Smooth muscle cell (in vitro differentiated cells): ENCODE results near the gene TRIM17. TPM values are rescaled to one million over a fixed set of nuclear protein-coding genes. Genes with fewer than 3 reads are reported as not detected.

Source experiments
- DNase-seq: peaks from one replicate; lab custom pipeline; 2025; ENCODE audit not compliant: unreplicated experiment; lab: John Stamatoyannopoulos, UW
- H2AFZ ChIP-seq: fragments of 200-600 bp; sonication (generic); 2 replicates; pipeline ENCODE4 v1.6.0; 2016; ENCODE audit warnings: antibody characterized with exemption, low read depth, mild to moderate bottlenecking
- H3F3A ChIP-seq: fragments of 200-600 bp; sonication (generic); 2 replicates; pipeline ENCODE4 v1.6.0; 2017; ENCODE audit warnings: antibody characterized with exemption, low read depth
- H3K27ac ChIP-seq: fragments of 200-600 bp; sonication (generic); 2 replicates; pipeline ENCODE4 v1.5.1; 2016; ENCODE audit warnings: low read depth, mild to moderate bottlenecking
- H3K27me3 ChIP-seq: fragments of 200-600 bp; sonication (generic); 2 replicates; pipeline ENCODE4 v1.6.1; 2016; ENCODE audit warnings: low read depth, mild to moderate bottlenecking
- H3K36me3 ChIP-seq: fragments of 200-600 bp; sonication (generic); 2 replicates; pipeline ENCODE4 v1.5.1; 2016; ENCODE audit warnings: low read depth
- H3K4me1 ChIP-seq: fragments of 200-600 bp; sonication (generic); 2 replicates; pipeline ENCODE4 v1.5.1; 2016; ENCODE audit warnings: low read depth
- H3K4me2 ChIP-seq: fragments of 200-600 bp; sonication (generic); 2 replicates; pipeline ENCODE4 v1.6.0; 2016; ENCODE audit warnings: mild to moderate bottlenecking
- H3K4me3 ChIP-seq: fragments of 200-600 bp; sonication (generic); 2 replicates; pipeline ENCODE4 v1.5.1; 2016; ENCODE audit warnings: mild to moderate bottlenecking
- H3K79me2 ChIP-seq: fragments of 200-600 bp; sonication (generic); 2 replicates; pipeline ENCODE4 v1.6.0; 2016; ENCODE audit warnings: low read depth, mild to moderate bottlenecking
- H3K9ac ChIP-seq: fragments of 200-600 bp; sonication (generic); 2 replicates; pipeline ENCODE4 v1.6.0; 2016; ENCODE audit warnings: low read depth
- H3K9me3 ChIP-seq: fragments of 200-600 bp; sonication (generic); replicated peaks from 2 replicates; pipeline ENCODE4 v1.5.1; 2016; ENCODE audit warnings: low read depth
- H4K20me1 ChIP-seq: fragments of 200-600 bp; sonication (generic); 2 replicates; pipeline ENCODE4 v1.6.0; 2016; ENCODE audit warnings: low read depth
- WGBS: methylation state at CpG from one replicate; pipeline ENCODE4 v1.1.7; 2016; ENCODE audit warnings: low lambda C conversion rate; 5-methylcytosine and 5-hydroxymethylcytosine counted together
- polyA plus RNA-seq: library from polyadenylated mRNA; unstranded; fragments of >200 nt; fragmentation: Nextera tagmentation; extraction: Ambion mirVana; gene quantifications from 2 replicates; pipeline ENCODE4 v1.2.1, GENCODE V29; 2016
- total RNA-seq: library from RNA; depleted of rRNA; stranded (reverse); fragments of >200 nt; gene quantifications from 2 replicates; pipeline ENCODE4 v1.2.3, GENCODE V29; 2014
- TF ChIP-seq, protein P1 (sequence below): fragments of 200-600 bp; sonication (generic); IDR thresholded peaks from 2 replicates; pipeline ENCODE4 v1.5.1; 2017; ENCODE audit warnings: borderline replicate concordance, mild to moderate bottlenecking, antibody characterized with exemption; ENCODE audit not compliant: insufficient read depth, poor library complexity, severe bottlenecking

Gene TRIM17
- total and polyA plus RNA-seq, 2 experiments from 2014 or later = 1.5 to 1.6 TPM

DNA sequence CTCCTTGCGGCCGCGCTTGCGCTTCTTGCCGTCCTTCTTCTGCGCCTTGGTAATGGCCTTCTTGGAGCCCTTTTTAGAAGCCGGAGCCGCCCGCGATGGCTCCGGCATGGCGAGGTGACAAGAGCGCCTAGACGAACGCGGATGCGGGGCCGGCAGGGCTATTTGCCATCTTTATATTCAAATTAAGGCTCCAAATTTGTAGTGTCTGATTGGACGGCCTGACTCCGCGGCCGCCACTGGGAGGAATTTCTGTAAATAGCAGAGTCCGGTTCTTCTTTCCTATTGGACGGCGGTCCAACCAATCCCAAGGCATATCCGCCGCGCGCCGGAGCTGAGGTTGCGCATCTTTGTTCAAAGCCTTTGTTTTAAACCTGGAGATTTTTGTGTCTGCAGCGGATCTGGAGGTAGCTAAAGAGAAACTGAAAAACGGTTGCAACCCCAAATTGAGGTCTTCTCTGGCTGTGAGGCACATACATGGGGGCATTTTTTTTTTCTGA, 47.9 kb upstream of the TRIM17 start:
- Histone ChIP-seq H3K4me1 (no peaks in the 10 kb centered on the region), H3K4me2 (peak overlapping the region; percentile 83), H3K4me3 (peak overlapping the region; percentile 49), H2AFZ (peak overlapping the region; percentile 70), H3K36me3 (no peaks in the 10 kb centered on the region), H3K27ac (no peak overlapping the region), H3K9ac (no peak overlapping the region), H3K9me3 (no peaks in the 10 kb centered on the region), H3K79me2 (no peaks in the 10 kb centered on the region), H3F3A (no peaks in the 10 kb centered on the region), H3K27me3 (peaks cover 99% of the 10 kb centered on the region), H4K20me1 (no peaks in the 10 kb centered on the region)
- 3% methylated on average over 33 of the region's 33 CpGs for WGBS
- no peak for DNase-seq
- TF ChIP-seq, protein P1, sequence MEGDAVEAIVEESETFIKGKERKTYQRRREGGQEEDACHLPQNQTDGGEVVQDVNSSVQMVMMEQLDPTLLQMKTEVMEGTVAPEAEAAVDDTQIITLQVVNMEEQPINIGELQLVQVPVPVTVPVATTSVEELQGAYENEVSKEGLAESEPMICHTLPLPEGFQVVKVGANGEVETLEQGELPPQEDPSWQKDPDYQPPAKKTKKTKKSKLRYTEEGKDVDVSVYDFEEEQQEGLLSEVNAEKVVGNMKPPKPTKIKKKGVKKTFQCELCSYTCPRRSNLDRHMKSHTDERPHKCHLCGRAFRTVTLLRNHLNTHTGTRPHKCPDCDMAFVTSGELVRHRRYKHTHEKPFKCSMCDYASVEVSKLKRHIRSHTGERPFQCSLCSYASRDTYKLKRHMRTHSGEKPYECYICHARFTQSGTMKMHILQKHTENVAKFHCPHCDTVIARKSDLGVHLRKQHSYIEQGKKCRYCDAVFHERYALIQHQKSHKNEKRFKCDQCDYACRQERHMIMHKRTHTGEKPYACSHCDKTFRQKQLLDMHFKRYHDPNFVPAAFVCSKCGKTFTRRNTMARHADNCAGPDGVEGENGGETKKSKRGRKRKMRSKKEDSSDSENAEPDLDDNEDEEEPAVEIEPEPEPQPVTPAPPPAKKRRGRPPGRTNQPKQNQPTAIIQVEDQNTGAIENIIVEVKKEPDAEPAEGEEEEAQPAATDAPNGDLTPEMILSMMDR = no peak

DNA sequence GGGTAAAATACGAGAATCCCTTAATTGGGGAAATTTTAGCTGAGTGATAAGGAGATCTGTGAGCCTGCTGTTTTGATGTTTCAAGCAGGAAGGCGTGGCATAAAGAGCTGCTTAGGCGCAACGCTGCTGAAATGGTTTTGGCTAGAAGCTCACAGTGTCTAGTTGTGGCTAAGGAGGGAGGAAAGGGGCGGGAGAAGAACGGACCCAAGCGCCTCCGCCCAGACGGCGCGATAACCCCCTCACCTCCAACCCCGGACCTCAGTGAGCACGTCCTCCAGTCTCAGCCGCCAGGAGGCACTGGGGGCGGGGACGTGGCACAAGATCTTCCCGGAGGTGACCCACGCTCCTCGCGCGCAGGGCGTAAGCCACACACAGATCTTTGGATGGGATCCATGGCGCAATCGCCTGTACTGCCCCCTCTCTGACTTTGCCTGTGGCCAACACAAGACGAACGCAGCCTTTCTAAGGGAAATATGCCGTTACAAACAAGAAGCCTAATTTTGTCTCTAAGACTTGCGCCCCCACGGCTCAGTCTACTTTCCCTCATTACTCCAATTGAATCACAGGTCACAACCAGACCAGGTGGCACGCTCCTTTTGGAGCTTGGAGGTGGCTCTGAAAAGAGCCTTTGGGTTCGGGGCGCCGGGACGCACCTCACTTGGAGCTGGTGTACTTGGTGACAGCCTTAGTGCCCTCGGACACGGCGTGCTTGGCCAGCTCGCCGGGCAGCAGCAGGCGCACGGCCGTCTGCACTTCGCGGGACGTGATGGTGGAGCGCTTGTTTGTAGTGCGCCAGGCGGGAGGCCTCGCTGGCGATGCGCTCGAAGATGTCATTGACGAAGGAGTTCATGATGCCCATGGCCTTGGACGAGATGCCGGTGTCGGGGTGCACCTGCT, 47.1 kb upstream of the TRIM17 start:
- peak overlapping the region; percentile 70 for H2AFZ ChIP-seq
- H3K9me3 ChIP-seq = no peaks in the 10 kb centered on the region
- H4K20me1 ChIP-seq = no peaks in the 10 kb centered on the region
- no peaks in the 10 kb centered on the region for H3K4me1 ChIP-seq
- TF ChIP-seq, protein P1 = no peak
- no peak overlapping the region for H3K9ac ChIP-seq
- H3K27ac ChIP-seq = no peak overlapping the region
- H3K4me3 ChIP-seq = peak overlapping the region; percentile 49
- no peaks in the 10 kb centered on the region for H3K36me3 ChIP-seq
- DNase-seq = no peak
- peaks cover 91% of the 10 kb centered on the region for H3K27me3 ChIP-seq
- peak overlapping the region; percentile 83 for H3K4me2 ChIP-seq
- no peaks in the 10 kb centered on the region for H3F3A ChIP-seq
- no peaks in the 10 kb centered on the region for H3K79me2 ChIP-seq
- WGBS = 5% methylated on average over 56 of the region's 56 CpGs

- Histone ChIP-seq H3K9ac (no peak overlapping the region), H3F3A (no peaks in the 10 kb centered on the region), H3K79me2 (no peaks in the 10 kb centered on the region), H3K27ac (no peak overlapping the region), H4K20me1 (no peaks in the 10 kb centered on the region), H3K4me3 (no peak overlapping the region), H3K9me3 (no peaks in the 10 kb centered on the region), H3K36me3 (no peaks in the 10 kb centered on the region), H3K4me2 (peak overlapping the region; percentile 83), H2AFZ (no peak overlapping the region), H3K4me1 (no peaks in the 10 kb centered on the region), H3K27me3 (peaks cover 84% of the 10 kb centered on the region)
- TF ChIP-seq, protein P1 = no peak
- 74% methylated on average over 7 of the region's 7 CpGs for whole genome bisulfite sequencing
- DNase-seq = no peak
Observed at GRCh38 chr1:228463009-228463558, 46.4 kb upstream of the TRIM17 start.
